ENCODE data around the gene ERBB4. TPM values are rescaled to one million over a fixed set of nuclear protein-coding genes. Genes with fewer than 3 reads are reported as not detected.

The ERBB4 gene
- total RNA-seq, 1 experiment from 2014 or later = under 0.01 TPM

DNA sequence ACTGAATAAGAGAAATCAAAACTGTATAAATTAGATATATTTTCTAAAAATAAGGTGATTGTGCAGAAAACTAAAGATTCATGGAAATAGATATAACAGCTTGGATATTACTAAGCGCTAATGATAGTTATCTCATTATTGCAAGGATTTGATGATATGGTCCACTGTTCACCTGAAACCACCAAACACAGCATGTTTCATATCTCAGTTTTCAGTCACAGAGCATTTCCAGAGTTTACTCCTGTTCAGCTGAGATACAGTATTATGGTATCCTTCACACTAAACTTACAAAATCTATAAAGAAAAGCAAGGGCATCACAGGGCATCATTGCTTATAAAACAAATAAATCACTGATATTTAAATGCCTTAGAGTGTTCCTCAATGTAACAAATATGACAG, 591.6 kb downstream of the ERBB4 start:
- Histone ChIP-seq H3K9me3 (replicated peaks) (0 out of 2 replicates have a peak, but pooled peaks cover 3% of the 10 kb centered on the region), H3K27me3 (replicated peaks) (no peaks in the 10 kb centered on the region), H3K4me3 (no peak overlapping the region), H3K27ac (no peak overlapping the region), H3K36me3 (no peaks in the 10 kb centered on the region), H3K4me1 (replicated peaks) (no peaks in the 10 kb centered on the region)
- DNase-seq (ENCODE audit: low read depth in 1 of 2, low spot score in 2 of 2) = no peak

DNA sequence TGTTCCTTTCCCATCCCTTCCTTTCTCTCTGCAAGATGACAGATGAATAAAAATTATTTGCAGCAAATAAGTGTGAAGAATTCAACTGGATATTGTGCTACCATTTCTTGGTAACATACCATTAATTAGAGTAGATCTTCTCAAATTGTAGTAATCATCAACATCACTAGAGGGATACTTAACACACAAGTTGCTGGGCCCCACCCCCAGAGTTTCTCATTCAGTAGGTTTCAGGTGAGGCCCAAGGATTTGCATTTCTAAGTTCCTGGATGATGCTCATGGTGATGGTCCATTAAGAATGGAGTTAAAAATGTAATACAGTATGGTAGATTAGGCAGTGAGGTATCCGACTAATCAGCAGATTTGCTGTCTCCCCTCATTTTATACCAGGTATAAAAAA, 594.0 kb downstream of the ERBB4 start:
- H3K27me3 ChIP-seq (replicated peaks) = no peaks in the 10 kb centered on the region
- H3K36me3 ChIP-seq = no peaks in the 10 kb centered on the region
- H3K4me1 ChIP-seq (replicated peaks) = no peaks in the 10 kb centered on the region
- H3K4me3 ChIP-seq = no peak overlapping the region
- no peak overlapping the region for H3K27ac ChIP-seq
- no peaks in the 10 kb centered on the region for H3K9me3 ChIP-seq (replicated peaks)
- DNase-seq (ENCODE audit: low read depth in 1 of 2, low spot score in 2 of 2) = no peak

DNA sequence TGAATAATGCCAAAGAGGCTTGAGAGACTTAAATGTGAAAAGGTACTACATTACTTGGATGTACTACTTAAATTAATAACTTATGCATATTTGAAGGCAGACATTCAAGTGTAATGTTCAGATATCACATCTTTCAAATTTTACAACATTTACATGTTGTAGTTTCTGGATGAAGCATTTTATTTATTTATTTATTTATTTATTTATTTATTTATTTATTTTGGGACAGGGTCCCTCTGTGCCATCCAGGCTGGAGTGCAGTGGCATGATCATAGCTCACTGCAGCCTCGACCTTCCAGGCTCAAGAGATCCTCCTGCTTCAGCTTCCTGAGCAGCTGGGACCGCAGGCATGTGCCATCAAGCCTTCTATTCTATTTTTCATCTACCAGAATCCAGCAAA, 596.4 kb downstream of the ERBB4 start:
- no peaks in the 10 kb centered on the region for H3K4me1 ChIP-seq (replicated peaks)
- no peak overlapping the region for H3K27ac ChIP-seq
- no peaks in the 10 kb centered on the region for H3K27me3 ChIP-seq (replicated peaks)
- no peak for DNase-seq (ENCODE audit: low read depth in 1 of 2, low spot score in 2 of 2)
- H3K9me3 ChIP-seq (replicated peaks) = no peaks in the 10 kb centered on the region
- no peak overlapping the region for H3K4me3 ChIP-seq
- no peaks in the 10 kb centered on the region for H3K36me3 ChIP-seq

DNA sequence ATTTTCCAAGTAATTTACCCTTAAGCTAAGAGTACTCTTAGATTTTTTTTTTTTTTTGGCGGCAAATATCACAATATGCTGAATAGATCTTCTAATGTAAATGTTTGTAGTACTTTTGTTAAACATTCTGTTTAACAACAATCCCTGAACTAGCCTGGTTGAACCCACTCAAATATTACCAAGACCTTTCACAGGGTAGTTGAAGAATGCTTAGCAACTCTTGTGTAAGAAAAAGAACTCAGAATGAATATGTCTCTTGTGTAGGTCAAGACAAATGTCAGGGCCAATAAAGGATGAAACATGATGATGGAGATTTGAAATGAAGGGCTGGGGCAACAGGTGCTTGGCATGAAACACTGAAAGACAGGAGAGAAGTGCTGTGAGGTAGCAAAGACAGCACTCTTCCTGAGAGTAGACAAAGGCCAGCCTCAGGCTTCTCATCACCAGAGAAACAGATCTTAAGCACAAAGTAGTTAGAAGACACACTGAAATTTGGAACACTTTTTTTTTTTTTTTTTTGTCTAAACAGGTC, 597.3 kb downstream of the ERBB4 start:
- H3K27me3 ChIP-seq (replicated peaks) = no peaks in the 10 kb centered on the region
- H3K36me3 ChIP-seq = no peaks in the 10 kb centered on the region
- no peak overlapping the region for H3K4me3 ChIP-seq
- no peaks in the 10 kb centered on the region for H3K9me3 ChIP-seq (replicated peaks)
- no peak overlapping the region for H3K27ac ChIP-seq
- H3K4me1 ChIP-seq (replicated peaks) = no peaks in the 10 kb centered on the region
- DNase-seq (ENCODE audit: low read depth in 1 of 2, low spot score in 2 of 2) = no peak

DNA sequence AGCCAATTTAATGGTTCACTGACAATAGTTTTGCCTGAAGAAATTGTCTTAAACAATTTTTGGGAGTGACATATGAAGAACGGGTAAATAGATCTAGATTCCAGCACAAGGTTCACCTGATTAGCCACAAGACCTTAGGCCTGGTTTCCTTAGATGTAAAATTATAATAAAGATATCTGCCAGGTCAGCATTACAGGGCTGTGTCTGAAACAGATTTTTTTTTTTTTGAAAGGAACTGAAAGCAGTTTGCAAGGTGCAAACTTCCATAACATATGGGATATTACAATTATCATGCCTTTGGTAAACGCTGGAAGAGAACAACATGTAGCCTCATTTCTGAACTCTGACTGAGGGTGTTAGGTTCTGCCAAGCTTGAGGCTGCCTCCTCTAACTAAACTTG, 599.4 kb downstream of the ERBB4 start:
- no peak for DNase-seq (ENCODE audit: low read depth in 1 of 2, low spot score in 2 of 2)
- Histone ChIP-seq H3K27me3 (replicated peaks) (no peaks in the 10 kb centered on the region), H3K4me1 (replicated peaks) (no peaks in the 10 kb centered on the region), H3K4me3 (no peak overlapping the region), H3K36me3 (no peaks in the 10 kb centered on the region), H3K9me3 (replicated peaks) (no peaks in the 10 kb centered on the region), H3K27ac (no peak overlapping the region)

DNA sequence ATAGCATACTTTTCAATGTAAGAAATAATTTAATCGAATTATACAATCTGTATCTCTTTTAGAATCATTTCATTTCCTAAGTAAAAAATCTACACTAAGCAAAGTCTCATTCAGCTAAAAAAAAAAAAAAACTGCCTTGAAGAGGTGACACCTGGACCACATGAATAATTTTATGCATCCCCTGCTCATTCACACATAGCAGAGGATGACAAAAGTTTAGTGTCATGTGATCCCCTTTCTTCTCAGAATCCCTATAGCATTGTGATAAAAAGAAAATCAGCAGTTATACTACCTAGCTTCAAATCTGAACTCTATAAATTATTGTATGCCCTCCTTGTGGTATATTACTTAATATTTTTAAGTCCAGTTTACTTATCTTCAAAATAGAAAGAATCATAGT, 603.8 kb downstream of the ERBB4 start:
- Histone ChIP-seq H3K27ac (no peak overlapping the region), H3K36me3 (no peaks in the 10 kb centered on the region), H3K4me3 (no peak overlapping the region), H3K9me3 (replicated peaks) (no peaks in the 10 kb centered on the region), H3K27me3 (replicated peaks) (no peaks in the 10 kb centered on the region; the same call in 1 of the 2 replicates), H3K4me1 (replicated peaks) (no peaks in the 10 kb centered on the region)
- no peak for DNase-seq (ENCODE audit: low read depth in 1 of 2, low spot score in 2 of 2)

DNA sequence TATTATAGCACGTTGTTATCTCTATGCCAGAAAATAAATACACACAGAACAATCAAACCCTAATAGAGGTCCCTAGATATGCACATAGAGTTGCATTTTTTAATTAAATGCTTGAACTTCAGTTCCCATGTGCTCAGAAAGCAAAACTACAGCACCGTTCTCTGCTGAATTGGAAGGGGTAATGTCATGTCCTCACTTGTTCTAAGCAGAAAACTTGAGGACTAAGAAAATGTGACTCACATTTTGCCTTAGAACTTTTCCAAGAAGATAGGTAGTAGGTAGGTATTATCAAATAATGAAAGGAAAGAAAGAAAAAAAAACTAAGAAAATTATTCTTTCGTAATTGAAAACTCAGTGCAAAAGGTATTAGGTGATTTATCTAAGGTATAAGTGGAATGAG, 607.3 kb downstream of the ERBB4 start:
- Histone ChIP-seq H3K27me3 (replicated peaks) (no peaks in the 10 kb centered on the region; the same call in 1 of the 2 replicates), H3K36me3 (no peaks in the 10 kb centered on the region), H3K9me3 (replicated peaks) (no peaks in the 10 kb centered on the region), H3K4me3 (no peak overlapping the region), H3K27ac (no peak overlapping the region), H3K4me1 (replicated peaks) (no peaks in the 10 kb centered on the region)
- no peak for DNase-seq (ENCODE audit: low read depth in 1 of 2, low spot score in 2 of 2)

DNA sequence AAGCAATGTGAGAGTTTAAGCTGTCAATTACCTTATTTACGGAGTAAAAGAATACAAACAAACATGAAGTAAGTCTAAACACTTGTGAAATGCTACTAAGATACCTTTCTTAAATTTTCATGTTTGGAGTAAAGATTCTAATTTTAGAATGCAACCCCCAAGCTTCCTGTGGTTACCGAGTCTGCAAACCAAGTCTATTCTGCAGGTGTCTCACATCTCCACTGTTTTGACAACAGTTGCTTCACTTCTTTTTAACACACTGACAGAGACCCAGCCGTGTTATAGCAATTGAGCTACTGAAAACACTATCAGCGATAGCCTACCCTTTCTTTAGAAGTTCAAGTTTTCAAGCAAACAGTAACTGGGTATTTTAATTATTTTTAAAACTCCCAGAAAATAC, 608.3 kb downstream of the ERBB4 start:
- H3K27ac ChIP-seq = no peak overlapping the region
- no peak overlapping the region for H3K4me3 ChIP-seq
- no peaks in the 10 kb centered on the region for H3K4me1 ChIP-seq (replicated peaks)
- no peaks in the 10 kb centered on the region for H3K9me3 ChIP-seq (replicated peaks)
- no peak for DNase-seq (ENCODE audit: low read depth in 1 of 2, low spot score in 2 of 2)
- no peaks in the 10 kb centered on the region; the same call in 1 of the 2 replicates for H3K27me3 ChIP-seq (replicated peaks)
- no peaks in the 10 kb centered on the region for H3K36me3 ChIP-seq

DNA sequence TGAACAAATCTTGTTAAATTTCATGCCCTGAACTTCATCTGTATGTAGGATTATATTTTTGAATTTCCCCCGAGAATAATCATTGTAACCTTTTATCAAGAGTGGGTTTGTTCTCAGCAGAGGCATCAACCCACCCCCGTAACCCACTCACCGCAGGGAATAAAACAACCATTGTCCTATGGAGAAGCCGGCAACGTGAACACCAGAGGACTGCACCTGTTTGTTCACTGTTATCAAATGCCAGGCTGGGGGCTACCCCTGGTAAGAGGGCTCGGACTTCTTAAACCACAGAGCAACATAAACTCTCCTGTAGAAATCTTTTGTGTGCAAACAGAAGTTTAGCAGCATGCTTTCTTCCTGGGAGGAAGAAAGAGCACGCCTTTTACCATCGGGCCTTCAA, 610.4 kb downstream of the ERBB4 start:
- Histone ChIP-seq H3K36me3 (no peaks in the 10 kb centered on the region), H3K27ac (no peak overlapping the region), H3K27me3 (replicated peaks) (no peaks in the 10 kb centered on the region; the same call in 1 of the 2 replicates), H3K4me3 (no peak overlapping the region), H3K4me1 (replicated peaks) (no peaks in the 10 kb centered on the region), H3K9me3 (replicated peaks) (no peaks in the 10 kb centered on the region)
- DNase-seq (ENCODE audit: low read depth in 1 of 2, low spot score in 2 of 2) = no peak

DNA sequence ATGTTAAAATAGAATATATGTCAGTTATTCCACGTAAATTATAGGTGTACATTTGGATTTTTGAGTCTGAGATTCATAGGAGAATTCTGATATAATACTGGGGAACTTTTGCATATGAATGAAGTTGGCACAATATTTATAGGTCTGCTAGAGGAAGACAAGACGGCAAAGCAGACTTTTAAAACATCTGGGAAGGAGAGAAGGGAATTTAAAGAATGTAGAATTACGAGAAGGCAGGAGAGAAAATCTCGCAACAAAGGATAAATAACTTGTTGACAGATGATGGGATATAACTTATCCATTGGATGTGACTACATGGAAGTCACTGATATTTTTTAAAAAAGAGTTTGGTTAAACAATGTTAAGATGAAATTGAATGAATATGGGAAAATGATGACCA, 615.6 kb downstream of the ERBB4 start:
- no peaks in the 10 kb centered on the region; the same call in 1 of the 2 replicates for H3K27me3 ChIP-seq (replicated peaks)
- DNase-seq (ENCODE audit: low read depth in 1 of 2, low spot score in 2 of 2) = no peak
- H3K4me1 ChIP-seq (replicated peaks) = no peaks in the 10 kb centered on the region
- no peaks in the 10 kb centered on the region for H3K36me3 ChIP-seq
- no peak overlapping the region for H3K4me3 ChIP-seq
- no peaks in the 10 kb centered on the region for H3K9me3 ChIP-seq (replicated peaks)
- H3K27ac ChIP-seq = no peak overlapping the region

DNA sequence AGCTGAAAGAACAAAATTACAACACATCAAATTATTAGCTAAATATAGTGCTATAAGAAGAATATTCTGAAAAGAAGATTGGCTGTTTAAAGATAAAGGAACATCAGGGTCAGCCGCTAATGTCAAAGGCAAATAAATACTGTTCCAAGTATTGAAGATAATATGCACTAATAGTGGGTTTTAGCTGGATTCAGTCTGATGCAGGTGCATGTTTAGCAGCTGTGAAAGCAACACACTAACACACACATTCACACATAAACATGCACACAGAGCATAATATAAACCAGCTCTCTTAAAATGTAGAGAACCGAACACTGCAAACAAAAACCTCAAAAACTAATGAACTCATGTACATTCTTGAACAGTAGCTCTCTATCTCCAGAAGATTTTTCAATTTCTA, 634.6 kb downstream of the ERBB4 start:
- no peaks in the 10 kb centered on the region for H3K36me3 ChIP-seq
- no peaks in the 10 kb centered on the region for H3K9me3 ChIP-seq (replicated peaks)
- no peak overlapping the region for H3K4me3 ChIP-seq
- no peak for DNase-seq (ENCODE audit: low read depth in 1 of 2, low spot score in 2 of 2)
- no peak overlapping the region for H3K27ac ChIP-seq
- H3K4me1 ChIP-seq (replicated peaks) = no peaks in the 10 kb centered on the region
- H3K27me3 ChIP-seq (replicated peaks) = no peaks in the 10 kb centered on the region

DNA sequence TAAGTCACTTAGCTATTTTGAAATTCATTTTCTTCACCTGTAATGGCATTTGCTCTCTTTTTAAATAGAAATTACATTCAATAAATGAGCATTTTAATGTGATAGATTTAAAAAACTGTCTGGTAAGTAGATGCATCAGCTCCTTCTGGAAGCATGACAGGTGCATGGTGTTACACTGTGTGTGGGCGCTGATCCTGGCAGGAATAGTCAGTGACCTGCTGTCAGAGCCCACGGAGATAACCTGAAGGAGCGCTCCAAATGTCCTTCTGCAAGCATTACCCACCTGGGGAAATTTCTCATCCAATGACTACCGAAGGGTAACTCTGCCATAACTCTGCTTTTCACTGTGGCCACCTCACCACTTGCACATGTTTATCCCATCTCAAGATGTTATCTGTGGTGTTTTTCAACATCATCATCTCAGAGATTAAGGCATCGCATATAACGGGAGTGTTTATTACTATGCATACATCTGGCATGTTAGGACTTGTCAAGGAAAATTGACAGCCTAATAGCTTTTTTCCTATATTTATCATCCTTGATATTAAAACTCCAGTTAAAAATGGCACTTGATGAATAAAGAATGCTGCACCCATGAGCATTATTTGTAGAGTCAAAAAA, 637.3 kb downstream of the ERBB4 start:
- DNase-seq (ENCODE audit: low read depth in 1 of 2, low spot score in 2 of 2) = no peak
- H3K36me3 ChIP-seq = no peaks in the 10 kb centered on the region
- H3K4me3 ChIP-seq = no peak overlapping the region
- no peak overlapping the region for H3K27ac ChIP-seq
- H3K4me1 ChIP-seq (replicated peaks) = no peaks in the 10 kb centered on the region
- no peaks in the 10 kb centered on the region for H3K9me3 ChIP-seq (replicated peaks)
- no peaks in the 10 kb centered on the region for H3K27me3 ChIP-seq (replicated peaks)

DNA sequence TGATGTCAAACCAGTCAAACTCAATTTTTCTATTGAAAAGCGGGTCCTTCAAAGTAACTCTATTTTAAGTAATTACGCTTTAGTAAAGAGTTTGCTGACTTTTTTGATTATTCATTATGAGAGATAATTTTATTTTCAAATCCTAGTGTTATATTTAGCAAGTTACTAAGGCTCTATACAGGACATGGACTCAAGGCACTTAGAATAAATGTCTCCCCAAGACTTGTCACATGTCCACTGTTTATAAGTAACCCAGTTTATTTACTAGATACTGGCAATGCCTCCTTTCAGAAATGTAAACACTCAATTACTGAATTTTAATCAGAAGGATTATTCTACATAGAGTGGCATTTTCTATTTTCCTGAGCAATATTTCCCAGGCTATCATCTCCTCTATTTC, 638.1 kb downstream of the ERBB4 start:
- DNase-seq (ENCODE audit: low read depth in 1 of 2, low spot score in 2 of 2) = no peak
- Histone ChIP-seq H3K4me1 (replicated peaks) (no peaks in the 10 kb centered on the region), H3K4me3 (no peak overlapping the region), H3K27ac (no peak overlapping the region), H3K9me3 (replicated peaks) (no peaks in the 10 kb centered on the region), H3K36me3 (no peaks in the 10 kb centered on the region), H3K27me3 (replicated peaks) (no peaks in the 10 kb centered on the region)

DNA sequence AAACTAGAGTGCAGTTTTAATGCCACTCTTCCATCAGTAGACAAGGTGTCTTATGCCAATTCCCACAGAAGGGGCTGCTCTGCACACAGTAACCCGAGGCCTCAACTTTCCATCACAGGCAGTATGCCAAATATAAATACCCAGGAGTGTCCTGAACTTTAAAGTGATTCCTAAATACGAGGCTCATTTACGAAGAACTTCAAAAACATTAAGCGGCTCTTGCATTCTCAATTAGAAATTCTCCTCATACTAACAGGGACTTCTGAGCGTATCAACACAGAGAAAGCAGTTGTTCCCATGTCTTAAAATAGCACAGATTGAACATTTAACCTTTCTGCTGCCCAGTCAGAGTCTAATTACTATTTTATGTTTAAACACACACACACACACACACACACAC, 638.6 kb downstream of the ERBB4 start:
- Histone ChIP-seq H3K27me3 (replicated peaks) (no peaks in the 10 kb centered on the region), H3K4me3 (no peak overlapping the region), H3K9me3 (replicated peaks) (no peaks in the 10 kb centered on the region), H3K27ac (no peak overlapping the region), H3K4me1 (replicated peaks) (no peaks in the 10 kb centered on the region), H3K36me3 (no peaks in the 10 kb centered on the region)
- DNase-seq (ENCODE audit: low read depth in 1 of 2, low spot score in 2 of 2) = no peak

DNA sequence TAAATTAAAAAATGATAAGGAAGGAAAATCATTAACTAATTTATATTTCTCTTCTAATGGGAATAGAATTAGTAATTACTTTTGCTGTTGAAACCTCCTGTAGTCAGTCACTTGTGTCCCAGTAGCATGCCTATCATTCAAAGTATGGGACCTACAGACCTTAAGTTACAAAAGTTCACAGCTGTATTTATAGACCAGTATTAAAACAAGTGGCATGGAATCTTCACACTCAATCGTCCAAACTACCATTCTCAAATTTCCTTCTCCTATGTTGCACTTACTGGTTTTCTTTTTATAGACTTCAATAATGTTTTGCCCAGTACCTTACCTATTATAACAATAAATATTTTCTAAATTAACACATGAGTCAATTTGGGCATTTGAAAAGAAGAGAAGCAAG, 639.9 kb downstream of the ERBB4 start:
- no peak for DNase-seq (ENCODE audit: low read depth in 1 of 2, low spot score in 2 of 2)
- Histone ChIP-seq H3K4me1 (replicated peaks) (no peaks in the 10 kb centered on the region), H3K4me3 (no peak overlapping the region), H3K27me3 (replicated peaks) (no peaks in the 10 kb centered on the region), H3K36me3 (no peaks in the 10 kb centered on the region), H3K9me3 (replicated peaks) (no peaks in the 10 kb centered on the region), H3K27ac (no peak overlapping the region)
